H1 (cell line): Measurements from ENCODE around the gene DUSP23. TPM values are rescaled to one million over a fixed set of nuclear protein-coding genes. Genes with fewer than 3 reads are reported as not detected.

Source experiments
- CTCF ChIA-PET: fragments of 300-600 bp; sonication (Branson Sonifier 250); formaldehyde crosslinking; loops from one replicate; lab custom pipeline; 2021; ENCODE audit not compliant: partially characterized antibody; lab: Charles Lee
- POLR2A ChIA-PET: fragments of 300-600 bp; sonication (Branson Sonifier 250); formaldehyde crosslinking; loops from one replicate; lab custom pipeline; 2021; ENCODE audit warnings: inconsistent platforms; ENCODE audit not compliant: partially characterized antibody; lab: Charles Lee
- DNase-seq, 2 experiments: peaks; one replicate each; pipeline versions ENCODE4 v3.0.0 to v3.0.0-alpha.2; 2010 to 2022; ENCODE audit warnings: low spot score in 2 of 2, low read depth in 1 of 2, mixed read lengths in 1 of 2
- FAIRE-seq: peaks from 2 replicates; lab custom pipeline; 2011; peaks lifted over from hg19 to GRCh38; lab: Jason Lieb, UNC
- H2AFZ ChIP-seq: 2 replicates; pipeline ENCODE4 v1.8.1; 2012; ENCODE audit warnings: low read length, inconsistent platforms
- H2AK5ac ChIP-seq: 2 replicates; pipeline ENCODE4 v1.6.1; 2013; ENCODE audit warnings: low read depth, low read length
- H2BK120ac ChIP-seq: replicated peaks from 2 replicates; pipeline ENCODE3; 2013; ENCODE audit warnings: low read depth, low read length, inconsistent platforms
- H2BK12ac ChIP-seq: 2 replicates; pipeline ENCODE4 v1.6.1; 2013; ENCODE audit warnings: low read depth, low read length
- H2BK15ac ChIP-seq: 2 replicates; pipeline ENCODE4 v1.6.1; 2013; ENCODE audit warnings: low read length
- H2BK20ac ChIP-seq: 2 replicates; pipeline ENCODE4 v1.6.1; 2013; ENCODE audit warnings: low read length
- H2BK5ac ChIP-seq: 2 replicates; pipeline ENCODE4 v1.6.1; 2013; ENCODE audit warnings: low read depth, low read length
- H3K14ac ChIP-seq: 2 replicates; pipeline ENCODE4 v1.6.1; 2013; ENCODE audit warnings: inconsistent platforms; ENCODE audit not compliant: insufficient read length
- H3K18ac ChIP-seq: 2 replicates; pipeline ENCODE4 v1.6.1; 2013; ENCODE audit warnings: low read length; ENCODE audit errors: extremely low read depth
- H3K23ac ChIP-seq: 2 replicates; pipeline ENCODE4 v1.6.1; 2013; ENCODE audit warnings: inconsistent platforms; ENCODE audit not compliant: insufficient read length
- H3K23me2 ChIP-seq: 2 replicates; pipeline ENCODE4 v1.6.1; 2013; ENCODE audit warnings: low read depth, low read length
- H3K27ac ChIP-seq: 2 replicates; pipeline ENCODE4 v1.6.1; 2011; ENCODE audit warnings: low read depth, low read length, inconsistent platforms
- H3K27me3 ChIP-seq, 4 experiments: replicated peaks in 1 of 4; 1 replicate in 1 of 4; 2 replicates in 3 of 4; pipeline versions ENCODE4 v1.6.1 to v1.8.1; 2011 to 2013; ENCODE audit warnings: low read length in 3 of 4, mild to moderate bottlenecking in 3 of 4, inconsistent platforms in 2 of 4, mixed read lengths in 2 of 4, moderate library complexity in 1 of 4; ENCODE audit not compliant: control insufficient read depth in 3 of 4, insufficient read depth in 3 of 4; ENCODE audit errors: extremely low read depth in 1 of 4
- H3K36me3 ChIP-seq, 4 experiments: 2 replicates each; pipeline versions ENCODE4 v1.6.1 to v1.8.1; 2011 to 2013; ENCODE audit warnings: mild to moderate bottlenecking in 4 of 4, low read length in 3 of 4, moderate library complexity in 2 of 4, control low read depth in 1 of 4, inconsistent platforms in 1 of 4; ENCODE audit not compliant: insufficient read depth in 4 of 4, control insufficient read depth in 2 of 4
- H3K4ac ChIP-seq: replicated peaks from 2 replicates; pipeline ENCODE3; 2013; ENCODE audit warnings: low read length, low read depth, mixed read lengths, inconsistent platforms; ENCODE audit not compliant: insufficient read length
- H3K4me1 ChIP-seq, 4 experiments: replicated peaks in 1 of 4; 1 replicate in 1 of 4; 2 replicates in 3 of 4; pipeline versions ENCODE4 v1.6.1 to v1.8.1; 2011 to 2013; ENCODE audit warnings: low read length in 3 of 4, inconsistent platforms in 2 of 4, mixed read lengths in 1 of 4; ENCODE audit not compliant: insufficient read depth in 4 of 4, control insufficient read depth in 3 of 4
- H3K4me2 ChIP-seq, 2 experiments: 2 replicates each; pipeline versions ENCODE4 v1.6.1 to v1.8.1; 2011 to 2013; ENCODE audit warnings: low read depth in 2 of 2, low read length in 2 of 2, control low read depth in 1 of 2, inconsistent platforms in 1 of 2, mild to moderate bottlenecking in 1 of 2; ENCODE audit not compliant: insufficient read depth in 1 of 2
- H3K4me3 ChIP-seq, 4 experiments: fragments of 200-600, 300-600 bp in 1 of 4; sonication (generic), shearing (Covaris generic), sonication (Bioruptor Twin) in 1 of 4; 2 replicates each; pipeline versions ENCODE4 v1.5.1 to v1.8.1; 2011 to 2016; ENCODE audit warnings: low read length in 4 of 4, low read depth in 3 of 4, control low read depth in 2 of 4, inconsistent platforms in 2 of 4, mild to moderate bottlenecking in 2 of 4, mixed read lengths in 1 of 4, moderate library complexity in 1 of 4; ENCODE audit not compliant: insufficient read depth in 2 of 4; ENCODE audit errors: extremely low read depth in 1 of 4
- H3K56ac ChIP-seq: replicated peaks from 2 replicates; pipeline ENCODE3; 2013; ENCODE audit warnings: low read depth, mild to moderate bottlenecking, mixed read lengths, low read length, inconsistent platforms; ENCODE audit not compliant: insufficient read length
- H3K79me1 ChIP-seq: 2 replicates; pipeline ENCODE4 v1.6.1; 2013; ENCODE audit warnings: low read depth, low read length, control low read depth
- H3K79me2 ChIP-seq, 2 experiments: 2 replicates each; pipeline versions ENCODE4 v1.6.1 to v1.8.1; 2012 to 2013; ENCODE audit warnings: low read length in 2 of 2, mild to moderate bottlenecking in 2 of 2, inconsistent platforms in 1 of 2; ENCODE audit not compliant: insufficient read depth in 2 of 2, control insufficient read depth in 1 of 2
- H3K9ac ChIP-seq, 4 experiments: replicated peaks in 1 of 4; 1 replicate in 1 of 4; 2 replicates in 3 of 4; pipeline versions ENCODE4 v1.6.1 to v1.8.1; 2011 to 2013; ENCODE audit warnings: low read depth in 3 of 4, low read length in 3 of 4, control low read depth in 2 of 4, mild to moderate bottlenecking in 2 of 4, moderate library complexity in 2 of 4, inconsistent platforms in 1 of 4; ENCODE audit errors: extremely low read depth in 1 of 4
- H3K9me3 ChIP-seq, 2 experiments: 2 replicates each; pipeline versions ENCODE4 v1.6.1 to v1.8.1; 2012 to 2013; ENCODE audit warnings: mild to moderate bottlenecking in 2 of 2, moderate library complexity in 2 of 2, control low read depth in 1 of 2, inconsistent platforms in 1 of 2, low read depth in 1 of 2, low read length in 1 of 2, mixed read lengths in 1 of 2; ENCODE audit not compliant: insufficient read depth in 2 of 2
- H4K20me1 ChIP-seq, 2 experiments: replicated peaks in 1 of 2; 2 replicates each; pipeline versions ENCODE3 to v1.8.1; 2011 to 2013; ENCODE audit warnings: inconsistent platforms in 2 of 2, low read length in 2 of 2, mild to moderate bottlenecking in 1 of 2; ENCODE audit not compliant: insufficient read depth in 2 of 2, control insufficient read depth in 1 of 2
- H4K5ac ChIP-seq: 2 replicates; pipeline ENCODE4 v1.6.1; 2013; ENCODE audit warnings: low read length, low read depth, mixed read lengths, inconsistent platforms; ENCODE audit not compliant: insufficient read length
- H4K8ac ChIP-seq: 2 replicates; pipeline ENCODE4 v1.8.0; 2013; ENCODE audit warnings: mild to moderate bottlenecking, moderate library complexity, low read length, inconsistent platforms; ENCODE audit not compliant: insufficient read depth; ENCODE audit errors: extremely low read depth
- H4K91ac ChIP-seq: replicated peaks from 2 replicates; pipeline ENCODE3; 2013; ENCODE audit warnings: low read length, mixed read lengths, inconsistent platforms; ENCODE audit not compliant: insufficient read length
- BACH1 ChIP-seq: IDR thresholded peaks from 2 replicates; pipeline ENCODE4 v1.6.1; 2012; ENCODE audit warnings: low read length, improper control_type of control experiment
- EGR1 ChIP-seq: IDR thresholded peaks from 2 replicates; pipeline ENCODE4 v1.6.1; 2011; ENCODE audit warnings: low read depth, low read length, borderline replicate concordance
- JUND ChIP-seq: IDR thresholded peaks from 2 replicates; pipeline ENCODE4 v1.6.1; 2011; ENCODE audit warnings: mild to moderate bottlenecking, improper control_type of control experiment, low read length
- KDM4A ChIP-seq: IDR thresholded peaks from one replicate; pipeline ENCODE4 v1.7.1; 2012; ENCODE audit warnings: low read depth, mild to moderate bottlenecking, moderate library complexity, low read length, inconsistent platforms; ENCODE audit not compliant: severe bottlenecking
- RAD21 ChIP-seq, 2 experiments: IDR thresholded peaks in 1 of 2; conservative IDR thresholded peaks in 1 of 2; 2 replicates each; pipeline ENCODE4 v1.6.1; 2011; ENCODE audit warnings: low read depth in 2 of 2, low read length in 2 of 2, improper control_type of control experiment in 1 of 2, inconsistent platforms in 1 of 2, mild to moderate bottlenecking in 1 of 2, moderate library complexity in 1 of 2
- SP4 ChIP-seq: IDR thresholded peaks from 2 replicates; pipeline ENCODE4 v1.6.1; 2012; ENCODE audit warnings: low read length, inconsistent platforms
- TBP ChIP-seq: IDR thresholded peaks from 2 replicates; pipeline ENCODE4 v1.6.1; 2011; ENCODE audit warnings: low read depth, low read length, improper control_type of control experiment
- TCF12 ChIP-seq: IDR thresholded peaks from 2 replicates; pipeline ENCODE4 v1.6.1; 2011; ENCODE audit warnings: low read depth, mild to moderate bottlenecking, low read length
- YY1 ChIP-seq: IDR thresholded peaks from 2 replicates; pipeline ENCODE4 v1.6.1; 2011; ENCODE audit warnings: low read depth, mild to moderate bottlenecking, low read length
- WGBS, 2 experiments: shearing (Covaris generic) in 1 of 2; methylation state at CpG; one replicate each; pipeline versions ENCODE4 v1.1.6 to v1.1.7; 2013 to 2015; ENCODE audit warnings: low lambda C conversion rate in 2 of 2, mixed read lengths in 2 of 2, inconsistent platforms in 1 of 2, low coverage in 1 of 2, missing lambda C conversion rate in 1 of 2; ENCODE audit not compliant: insufficient replicate concordance in 2 of 2, insufficient coverage in 1 of 2, insufficient read length in 1 of 2; ENCODE audit errors: extremely low coverage in 1 of 2, missing lambda C conversion rate in 1 of 2; 5-methylcytosine and 5-hydroxymethylcytosine counted together
- polyA plus RNA-seq, 7 experiments: library from polyadenylated mRNA; depleted of rRNA in 3 of 7; stranded (reverse) in 5 of 7; unstranded in 2 of 7; fragments of >200 nt in 5 of 7; fragments of 200-250 nt in 2 of 7; gene quantifications; 1 replicate in 5 of 7; 2 replicates in 1 of 7; 4 replicates in 1 of 7; pipeline versions ENCODE4 v1.2.1 to v1.2.3, GENCODE V29; 2011 to 2013; ENCODE audit warnings: missing spikeins in 2 of 7, mixed read lengths in 2 of 7
- total RNA-seq: library from RNA; stranded (reverse); fragmentation: NEBNext Ultra II Directional; extraction: Animal tissue kit (Norgen Biotek cat#: 25700); gene quantifications from 2 replicates; pipeline ENCODE4 v1.2.1, GENCODE V29; 2021
- TF ChIP-seq, protein P1 (sequence below): IDR thresholded peaks from 2 replicates; pipeline ENCODE4 v1.6.1; 2012; ENCODE audit warnings: inconsistent platforms

The DUSP23 gene
- total and polyA plus RNA-seq, 2 of the 8 experiments (the other 6 are each of a cell fraction or from before 2014, with no cell fraction given), result 45.8 to 80.1 TPM

DNA sequence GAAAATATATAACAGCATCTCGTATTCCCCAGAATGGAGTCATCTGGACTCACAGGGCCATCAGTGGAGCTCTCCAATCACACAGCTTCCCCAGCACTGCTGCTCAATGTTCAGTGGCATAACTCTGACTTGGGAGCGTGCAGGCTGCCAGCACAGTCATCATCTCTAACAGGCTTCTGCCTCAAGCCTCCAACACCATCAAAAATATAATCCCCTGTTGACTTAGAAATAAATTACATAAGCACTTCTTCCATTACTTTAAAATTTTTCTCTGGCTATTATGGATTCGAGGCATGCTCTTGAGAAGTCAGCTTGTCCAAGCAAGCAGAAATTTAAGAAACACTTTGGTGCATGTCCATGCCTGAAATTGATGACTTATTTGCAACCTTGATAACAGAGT is 6.2 kb downstream of the DUSP23 start:
- Histone ChIP-seq H3K18ac (no peak overlapping the region), H4K8ac (no peak overlapping the region), H4K20me1 (no peaks in the 10 kb centered on the region), H3K9ac (no peak overlapping the region), H3K4me2 (no peak overlapping the region), H3K36me3 (no peaks in the 10 kb centered on the region; a peak in 1 of 8 replicates), H3K9me3 (no peaks in the 10 kb centered on the region), H2BK120ac (no peak overlapping the region), H2BK5ac (no peak overlapping the region), H2AFZ (no peak overlapping the region), H3K23ac (no peak overlapping the region), H2BK15ac (no peak overlapping the region), H3K14ac (no peak overlapping the region), H3K4me3 (no peak overlapping the region), H2BK12ac (no peak overlapping the region), H3K27ac (no peak overlapping the region)
- ChIA-PET POLR2A (no interaction called here), CTCF (interaction anchor here (0.8 to 6.2 kb wide), 7 partner anchors 10 to 574 kb away, joined by 3 to 38 read pairs (median 4); no protein-coding TSS in a partner anchor)
- no peak for DNase-seq
- FAIRE-seq, result no peak
- TF ChIP-seq, protein P1, sequence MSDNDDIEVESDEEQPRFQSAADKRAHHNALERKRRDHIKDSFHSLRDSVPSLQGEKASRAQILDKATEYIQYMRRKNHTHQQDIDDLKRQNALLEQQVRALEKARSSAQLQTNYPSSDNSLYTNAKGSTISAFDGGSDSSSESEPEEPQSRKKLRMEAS, result no peak
- TF ChIP-seq SP4 (no peak), TBP (no peak), EGR1 (no peak), YY1 (no peak), TCF12 (no peak), JUND (no peak), RAD21 (IDR thresholded peaks at IDR 0.05 in 1 of 2, conservative IDR thresholded peaks at IDR 0.05 in 1 of 2; ENCODE audit: low read depth in 2 of 2, low read length in 2 of 2) (no peak), BACH1 (no peak), KDM4A (no peak)
- TF ChIP-seq, all 59 proteins: peak for 0
- no peak overlapping the region for H2BK20ac ChIP-seq
- no peaks in the 10 kb centered on the region for H3K27me3 ChIP-seq
- H3K56ac ChIP-seq, result no peak overlapping the region
- no peak overlapping the region for H3K4ac ChIP-seq
- peaks cover 2 to 17% (median 7%) of the 10 kb centered on the region in 4 experiments; a peak in 3 of 7 replicates for H3K4me1 ChIP-seq
- no peaks in the 10 kb centered on the region for H3K79me2 ChIP-seq
- 80% methylated on average over 3 of the region's 3 CpGs; no CpG with 5 or more reads in 1 of the 2 experiments for WGBS, 2 experiments
- no peak overlapping the region for H4K91ac ChIP-seq
- H4K5ac ChIP-seq, result no peak overlapping the region
- no peak overlapping the region for H2AK5ac ChIP-seq
- no peaks in the 10 kb centered on the region; the same call in 1 of the 2 replicates for H3K79me1 ChIP-seq
- peaks cover 4% of the 10 kb centered on the region; the same call in 1 of the 2 replicates for H3K23me2 ChIP-seq
